Measurements from ENCODE around the gene ACTL10.
"Not testable (repeated sequence)": the region's sequence is repeated elsewhere in the genome, so short reads cannot be mapped to it uniquely, and the experiment has no call there.

Gene ACTL10

GRCh38 chr20:33693741-33694638 is 27.2 kb downstream of the ACTL10 start:
- peak; percentile 10 for DNase-seq (ENCODE audit: low read depth)
- H3K4me3 ChIP-seq (ENCODE audit: low read depth, low read length) = no peak overlapping the region
- no peak for TF ChIP-seq MAX (IDR thresholded peaks at IDR 0.05; ENCODE audit: low read depth, low read length)

GRCh38 chr20:33694639-33695012 is 27.9 kb downstream of the ACTL10 start:
- DNase-seq (ENCODE audit: low read depth) = peak; percentile 1
- no peak for TF ChIP-seq POLR2A (IDR thresholded peaks at IDR 0.05; ENCODE audit: extremely low read depth, insufficient read length)
- TF ChIP-seq MYC (IDR thresholded peaks at IDR 0.05; ENCODE audit: low read depth, low read length) = no peak
- no peak for TF ChIP-seq CTCF (IDR thresholded peaks at IDR 0.05; ENCODE audit: low read depth, low read length)
- TF ChIP-seq MAX (IDR thresholded peaks at IDR 0.05; ENCODE audit: low read depth, low read length) = no peak
- H3K4me3 ChIP-seq (ENCODE audit: low read depth, low read length) = no peak overlapping the region

GRCh38 chr20:33696448-33696847 is 29.7 kb downstream of the ACTL10 start:
- DNase-seq (ENCODE audit: low read depth) = no peak
- TF ChIP-seq MYC (IDR thresholded peaks at IDR 0.05; ENCODE audit: low read depth, low read length) = no peak
- no peak for TF ChIP-seq MAX (IDR thresholded peaks at IDR 0.05; ENCODE audit: low read depth, low read length)
- no peak for TF ChIP-seq CTCF (IDR thresholded peaks at IDR 0.05; ENCODE audit: low read depth, low read length)
- no peak for TF ChIP-seq POLR2A (IDR thresholded peaks at IDR 0.05; ENCODE audit: extremely low read depth, insufficient read length)
- H3K4me3 ChIP-seq (ENCODE audit: low read depth, low read length) = no peak overlapping the region

- DNase-seq (ENCODE audit: low read depth) = peak; percentile 2
- TF ChIP-seq POLR2A (IDR thresholded peaks at IDR 0.05; ENCODE audit: extremely low read depth, insufficient read length) = no peak
- no peak for TF ChIP-seq MYC (IDR thresholded peaks at IDR 0.05; ENCODE audit: low read depth, low read length)
- TF ChIP-seq MAX (IDR thresholded peaks at IDR 0.05; ENCODE audit: low read depth, low read length) = no peak
- no peak for TF ChIP-seq CTCF (IDR thresholded peaks at IDR 0.05; ENCODE audit: low read depth, low read length)
Measured at GRCh38 chr20:33697129-33697528, 30.4 kb downstream of the ACTL10 start.

GRCh38 chr20:33698966-33699365 is 32.2 kb downstream of the ACTL10 start:
- not testable (repeated sequence) for H3K4me3 ChIP-seq (ENCODE audit: low read depth, low read length); DNase-seq (ENCODE audit: low read depth)

More at GRCh38 chr20:33697129-33697528, 30.4 kb downstream of the ACTL10 start:
- H3K4me3 ChIP-seq (ENCODE audit: low read depth, low read length) = no peak overlapping the region

- not testable (repeated sequence) for H3K4me3 ChIP-seq (ENCODE audit: low read depth, low read length); DNase-seq (ENCODE audit: low read depth)
Measured at GRCh38 chr20:33700696-33701441, 34.1 kb downstream of the ACTL10 start.

GRCh38 chr20:33701629-33702450 is 35.1 kb downstream of the ACTL10 start:
- TF ChIP-seq MYC (IDR thresholded peaks at IDR 0.05; ENCODE audit: low read depth, low read length) = no peak
- TF ChIP-seq MAX (IDR thresholded peaks at IDR 0.05; ENCODE audit: low read depth, low read length) = no peak
- no peak for TF ChIP-seq POLR2A (IDR thresholded peaks at IDR 0.05; ENCODE audit: extremely low read depth, insufficient read length)
- no peak for TF ChIP-seq CTCF (IDR thresholded peaks at IDR 0.05; ENCODE audit: low read depth, low read length)
- no peak for DNase-seq (ENCODE audit: low read depth)
- H3K4me3 ChIP-seq (ENCODE audit: low read depth, low read length) = no peak overlapping the region

Measured in NB4 (cell line).